ENCODE results near the gene TBC1D14. TPM values are rescaled to one million over a fixed set of nuclear protein-coding genes. Genes with fewer than 3 reads are reported as not detected.

The TBC1D14 gene
- total RNA-seq, 4 donors from 2014 or later, result 54.7 to 101 (median 73.3) TPM

- no peak for TF ChIP-seq CTCF (IDR thresholded peaks at IDR 0.05)
- 77 to 84% methylated on average over 13 of the region's 13 CpGs for WGBS, 2 donors
- H3K4me3 ChIP-seq (ENCODE audit: low read depth, poor library complexity, severe bottlenecking), result no peak overlapping the region
- intact Hi-C loops (cut with DNase I; ENCODE audit: low total_unique reads), result no loop called here
- no peak for DNase-seq (ENCODE audit: low spot score in 2 of 2)
Observed at GRCh38 chr4:7021930-7022664, 112.5 kb downstream of the TBC1D14 start.

- H3K4me3 ChIP-seq (ENCODE audit: low read depth, poor library complexity, severe bottlenecking), result no peak overlapping the region
- TF ChIP-seq POLR2A (IDR thresholded peaks at IDR 0.05) (no peak), CTCF (IDR thresholded peaks at IDR 0.05) (no peak)
- WGBS, 2 donors, result 90 to 91% methylated on average over 16 of the region's 16 CpGs
- DNase-seq (ENCODE audit: low spot score in 2 of 2), result no peak
- intact Hi-C loops (cut with DNase I; ENCODE audit: low total_unique reads), result no loop called here
Observed at GRCh38 chr4:7023486-7023885, 113.9 kb downstream of the TBC1D14 start.

- no peak for TF ChIP-seq CTCF (IDR thresholded peaks at IDR 0.05)
- no peak for TF ChIP-seq POLR2A (IDR thresholded peaks at IDR 0.05)
- intact Hi-C loops (cut with DNase I; ENCODE audit: low total_unique reads), result no loop called here
- no peak for DNase-seq (ENCODE audit: low spot score in 2 of 2)
- no peak overlapping the region for H3K4me3 ChIP-seq (ENCODE audit: low read depth, poor library complexity, severe bottlenecking)
- 93 to 98% methylated on average over 11 to 12 of the region's 12 CpGs for WGBS, 2 donors
Observed at GRCh38 chr4:7023901-7024300, 114.3 kb downstream of the TBC1D14 start.

GRCh38 chr4:7024336-7024890 is 114.8 kb downstream of the TBC1D14 start:
- intact Hi-C loops (cut with DNase I; ENCODE audit: low total_unique reads), result no loop called here
- no peak overlapping the region for H3K4me3 ChIP-seq (ENCODE audit: low read depth, poor library complexity, severe bottlenecking)
- DNase-seq (ENCODE audit: low spot score in 2 of 2), result no peak
- TF ChIP-seq POLR2A (IDR thresholded peaks at IDR 0.05), result no peak
- no peak for TF ChIP-seq CTCF (IDR thresholded peaks at IDR 0.05)
- 86% methylated on average over 17 to 19 of the region's 19 CpGs for WGBS, 2 donors

- intact Hi-C loops (cut with DNase I; ENCODE audit: low total_unique reads), result no loop called here
Observed at GRCh38 chr4:7025040-7025602, 115.5 kb downstream of the TBC1D14 start.

More at GRCh38 chr4:7025040-7025602, 115.5 kb downstream of the TBC1D14 start:
- no peak for TF ChIP-seq CTCF (IDR thresholded peaks at IDR 0.05)
- no peak for TF ChIP-seq POLR2A (IDR thresholded peaks at IDR 0.05)
- no peak for DNase-seq (ENCODE audit: low spot score in 2 of 2)
- 88 to 89% methylated on average over 28 of the region's 28 CpGs for WGBS, 2 donors
- H3K4me3 ChIP-seq (ENCODE audit: low read depth, poor library complexity, severe bottlenecking), result no peak overlapping the region

All from lower leg skin (tissue), 4 donors.